SU-DHL-6 (cell line): ENCODE measurements around the gene TCTN3.
A peak's percentile ranks its signal among the peaks of the same experiment; 100 is the strongest.

Experiments used
- H2AFZ ChIP-seq: fragments of 200-600 bp; sonication (generic); 2 replicates; pipeline ENCODE4 v1.6.1; 2014; ENCODE audit warnings: low read depth, mild to moderate bottlenecking, moderate library complexity, mixed read lengths, antibody characterized with exemption, low read length; ENCODE audit not compliant: severe bottlenecking
- H3F3A ChIP-seq: fragments of 200-600 bp; shearing (Covaris generic); 2 replicates; pipeline ENCODE4 v1.6.0; 2016; ENCODE audit warnings: antibody characterized with exemption, mild to moderate bottlenecking; ENCODE audit not compliant: insufficient read depth
- H3K27ac ChIP-seq: fragments of 200-600 bp; sonication (generic); 2 replicates; pipeline ENCODE4 v1.5.1; 2016; ENCODE audit warnings: low read depth, mild to moderate bottlenecking, low read length, moderate library complexity, mixed read lengths
- H3K27me3 ChIP-seq: fragments of 200-600 bp; sonication (generic), shearing (Covaris generic); 2 replicates; pipeline ENCODE4 v1.6.0; 2014; ENCODE audit warnings: mild to moderate bottlenecking, low read length
- H3K36me3 ChIP-seq: fragments of 200-600 bp; sonication (generic); 2 replicates; pipeline ENCODE4 v1.6.1; 2014; ENCODE audit warnings: mild to moderate bottlenecking, low read length, mixed read lengths
- H3K4me2 ChIP-seq: fragments of 300-600, 200-600 bp; shearing (Covaris generic), sonication (generic); 2 replicates; pipeline ENCODE4 v1.6.0; 2014; ENCODE audit warnings: low read length, low read depth, mild to moderate bottlenecking; ENCODE audit not compliant: poor library complexity, severe bottlenecking
- H3K4me3 ChIP-seq: fragments of 200-600 bp; sonication (generic); 2 replicates; pipeline ENCODE4 v1.5.1; 2014; ENCODE audit warnings: antibody characterized with exemption, low read length, mild to moderate bottlenecking, mixed read lengths; ENCODE audit not compliant: insufficient read depth, poor library complexity, severe bottlenecking
- H3K79me2 ChIP-seq: fragments of 200-600 bp; sonication (generic); 2 replicates; pipeline ENCODE4 v1.6.1; 2014; ENCODE audit warnings: mild to moderate bottlenecking, low read length, moderate library complexity; ENCODE audit not compliant: insufficient read depth
- H3K9ac ChIP-seq: fragments of 200-600 bp; sonication (generic); 2 replicates; pipeline ENCODE4 v1.7.0; 2014; ENCODE audit warnings: mild to moderate bottlenecking, low read length
- H3K9me2 ChIP-seq: fragments of 200-600 bp; sonication (generic); replicated peaks from 2 replicates; pipeline ENCODE4 v1.6.1; 2014; ENCODE audit warnings: low read length; ENCODE audit not compliant: insufficient read depth
- H3K9me3 ChIP-seq: fragments of 200-600 bp; sonication (generic); 2 replicates; pipeline ENCODE4 v1.6.1; 2014; ENCODE audit warnings: low read length, mixed read lengths; ENCODE audit not compliant: insufficient read depth
- H4K20me1 ChIP-seq: fragments of 200-600 bp; sonication (generic); 2 replicates; pipeline ENCODE4 v1.6.1; 2014; ENCODE audit warnings: low read depth, mild to moderate bottlenecking, antibody characterized with exemption, low read length, moderate library complexity, mixed read lengths
- CTCF ChIP-seq: fragments of 200-600 bp; sonication (generic); IDR thresholded peaks from one replicate; pipeline ENCODE4 v1.5.1; 2017; ENCODE audit warnings: antibody characterized with exemption, mild to moderate bottlenecking, low read length, moderate library complexity; ENCODE audit not compliant: insufficient read depth, poor library complexity, severe bottlenecking
- EZH2phosphoT487 ChIP-seq: fragments of 200-600 bp; sonication (generic), shearing (Covaris generic); conservative IDR thresholded peaks from 2 replicates; pipeline ENCODE4 v1.6.1; 2018; ENCODE audit warnings: mild to moderate bottlenecking, antibody characterized with exemption, low read length, moderate library complexity, mixed read lengths

Gene TCTN3

GRCh38 chr10:95694665-95695064 is 938 bp upstream of the TCTN3 start:
- Histone ChIP-seq H3K4me2 (peak overlapping the region; percentile 56), H3K27me3 (no peaks in the 10 kb centered on the region), H3K9ac (peak overlapping the region; percentile 25; the same call in 1 of the 2 replicates), H3K27ac (no peak overlapping the region), H3K36me3 (no peaks in the 10 kb centered on the region), H3K9me2 (no peaks in the 10 kb centered on the region), H2AFZ (peak overlapping the region; percentile 87), H3K4me3 (no peak overlapping the region), H4K20me1 (no peaks in the 10 kb centered on the region), H3K79me2 (peaks cover 21% of the 10 kb centered on the region), H3F3A (0 out of 2 replicates have a peak, but pooled peaks cover 4% of the 10 kb centered on the region), H3K9me3 (peaks cover 7% of the 10 kb centered on the region; the same call in 1 of the 2 replicates)
- no peak for TF ChIP-seq EZH2phosphoT487
- no peak for TF ChIP-seq CTCF

GRCh38 chr10:95693071-95693667 is 558 bp downstream of the TCTN3 start:
- peaks cover 21% of the 10 kb centered on the region for H3K79me2 ChIP-seq
- TF ChIP-seq CTCF (no peak), EZH2phosphoT487 (no peak)
- 0 out of 2 replicates have a peak, but pooled peaks cover 4% of the 10 kb centered on the region for H3F3A ChIP-seq
- peak overlapping the region; percentile 89 for H3K4me3 ChIP-seq
- H3K36me3 ChIP-seq = no peaks in the 10 kb centered on the region
- H3K27ac ChIP-seq = no peak overlapping the region
- H3K9me2 ChIP-seq = no peaks in the 10 kb centered on the region
- peak overlapping the region; percentile 78 for H3K9ac ChIP-seq
- H3K27me3 ChIP-seq = no peaks in the 10 kb centered on the region
- no peaks in the 10 kb centered on the region for H4K20me1 ChIP-seq
- H3K4me2 ChIP-seq = peak overlapping the region; percentile 76
- peaks cover 4% of the 10 kb centered on the region; the same call in 1 of the 2 replicates for H3K9me3 ChIP-seq
- peak overlapping the region; percentile 88 for H2AFZ ChIP-seq

- 0 out of 2 replicates have a peak, but pooled peaks cover 4% of the 10 kb centered on the region for H3F3A ChIP-seq
- H3K4me3 ChIP-seq = no peak overlapping the region
- H3K27ac ChIP-seq = no peak overlapping the region
- no peak overlapping the region for H2AFZ ChIP-seq
- H3K9me3 ChIP-seq = no peaks in the 10 kb centered on the region
- no peak for TF ChIP-seq CTCF
- TF ChIP-seq EZH2phosphoT487 = no peak
- H3K79me2 ChIP-seq = peaks cover 21% of the 10 kb centered on the region
- peak overlapping the region; percentile 7 for H3K4me2 ChIP-seq
- H3K9me2 ChIP-seq = no peaks in the 10 kb centered on the region
- no peaks in the 10 kb centered on the region for H4K20me1 ChIP-seq
- peaks cover 10% of the 10 kb centered on the region; the same call in 1 of the 2 replicates for H3K36me3 ChIP-seq
- H3K27me3 ChIP-seq = no peaks in the 10 kb centered on the region
- H3K9ac ChIP-seq = no peak overlapping the region
These were observed 2.4 kb downstream of the TCTN3 start for GRCh38 chr10:95691281-95691680.
